Activated CD4-positive, alpha-beta T cell treated with anti-CD3 and anti-CD28 coated beads for 1 hour (primary cell): ENCODE results near the gene LNPK.
"Not testable (repeated sequence)": the region's sequence is repeated elsewhere in the genome, so short reads cannot be mapped to it uniquely, and the experiment has no call there.

Experiments
- DNase-seq: peaks from one replicate; pipeline ENCODE4 v3.0.0-alpha.2; 2020

LNPK gene

GRCh38 chr2:175966839-175967238 is 35.2 kb downstream of the LNPK start:
- no peak for DNase-seq

GRCh38 chr2:175965773-175966172 is 36.3 kb downstream of the LNPK start:
- no peak for DNase-seq

- no peak for DNase-seq
Observed at GRCh38 chr2:175964195-175964594, 37.9 kb downstream of the LNPK start.

- not testable (repeated sequence) for DNase-seq
Observed at GRCh38 chr2:175963171-175963570, 38.9 kb downstream of the LNPK start.

GRCh38 chr2:175957845-175958244 is 44.2 kb downstream of the LNPK start:
- DNase-seq: no peak

GRCh38 chr2:175955136-175955535 is 46.9 kb downstream of the LNPK start:
- no peak for DNase-seq

GRCh38 chr2:175950512-175950911 is 51.6 kb downstream of the LNPK start:
- DNase-seq: no peak

- no peak for DNase-seq
Observed at GRCh38 chr2:175948191-175948590, 53.9 kb downstream of the LNPK start.

GRCh38 chr2:175947073-175947472 is 55.0 kb downstream of the LNPK start:
- DNase-seq: no peak

GRCh38 chr2:175941699-175942098 is 60.4 kb downstream of the LNPK start:
- DNase-seq: no peak

GRCh38 chr2:175937216-175937615 is 64.9 kb downstream of the LNPK start:
- no peak for DNase-seq

GRCh38 chr2:175935289-175936181 is 66.5 kb downstream of the LNPK start:
- no peak for DNase-seq

GRCh38 chr2:175932675-175933074 is 69.4 kb downstream of the LNPK start:
- no peak for DNase-seq

- no peak for DNase-seq
Observed at GRCh38 chr2:175931805-175932204, 70.3 kb downstream of the LNPK start.

- no peak for DNase-seq
Observed at GRCh38 chr2:175930504-175930903, 71.6 kb downstream of the LNPK start.

- DNase-seq: no peak
Observed at GRCh38 chr2:175929850-175930249, 72.2 kb downstream of the LNPK start.

GRCh38 chr2:175926272-175926671 is 75.8 kb downstream of the LNPK start:
- DNase-seq: no peak

GRCh38 chr2:175922160-175922559 is 79.9 kb downstream of the LNPK start:
- no peak for DNase-seq

- no peak for DNase-seq
Observed at GRCh38 chr2:175918935-175919334, 83.1 kb downstream of the LNPK start.

GRCh38 chr2:175914846-175915245 is 87.2 kb downstream of the LNPK start:
- no peak for DNase-seq

- not testable (repeated sequence) for DNase-seq
Observed at GRCh38 chr2:175913849-175914743, 88.0 kb downstream of the LNPK start.

- not testable (repeated sequence) for DNase-seq
Observed at GRCh38 chr2:175913267-175913666, 88.8 kb downstream of the LNPK start.

- DNase-seq: no peak
Observed at GRCh38 chr2:175904035-175904434, 98.0 kb downstream of the LNPK start.
